Posterior cingulate gyrus (tissue), 11 donors: ENCODE results near the gene PSRC1.
A peak's percentile ranks its signal among the peaks of the same experiment; 100 is the strongest.

Experiments
- DNase-seq, 10 donors: peaks; one replicate each; pipeline versions ENCODE4 v3.0.0 to v3.0.0-alpha.2; 2020 to 2021; ENCODE audit warnings: mixed read lengths in 3 of 10
- intact Hi-C: fragments of 100-400 bp; cut with DNase I; formaldehyde crosslinking; loops from one replicate; pipeline ENCODE4 v1.15.1; 2023

The PSRC1 gene

DNA sequence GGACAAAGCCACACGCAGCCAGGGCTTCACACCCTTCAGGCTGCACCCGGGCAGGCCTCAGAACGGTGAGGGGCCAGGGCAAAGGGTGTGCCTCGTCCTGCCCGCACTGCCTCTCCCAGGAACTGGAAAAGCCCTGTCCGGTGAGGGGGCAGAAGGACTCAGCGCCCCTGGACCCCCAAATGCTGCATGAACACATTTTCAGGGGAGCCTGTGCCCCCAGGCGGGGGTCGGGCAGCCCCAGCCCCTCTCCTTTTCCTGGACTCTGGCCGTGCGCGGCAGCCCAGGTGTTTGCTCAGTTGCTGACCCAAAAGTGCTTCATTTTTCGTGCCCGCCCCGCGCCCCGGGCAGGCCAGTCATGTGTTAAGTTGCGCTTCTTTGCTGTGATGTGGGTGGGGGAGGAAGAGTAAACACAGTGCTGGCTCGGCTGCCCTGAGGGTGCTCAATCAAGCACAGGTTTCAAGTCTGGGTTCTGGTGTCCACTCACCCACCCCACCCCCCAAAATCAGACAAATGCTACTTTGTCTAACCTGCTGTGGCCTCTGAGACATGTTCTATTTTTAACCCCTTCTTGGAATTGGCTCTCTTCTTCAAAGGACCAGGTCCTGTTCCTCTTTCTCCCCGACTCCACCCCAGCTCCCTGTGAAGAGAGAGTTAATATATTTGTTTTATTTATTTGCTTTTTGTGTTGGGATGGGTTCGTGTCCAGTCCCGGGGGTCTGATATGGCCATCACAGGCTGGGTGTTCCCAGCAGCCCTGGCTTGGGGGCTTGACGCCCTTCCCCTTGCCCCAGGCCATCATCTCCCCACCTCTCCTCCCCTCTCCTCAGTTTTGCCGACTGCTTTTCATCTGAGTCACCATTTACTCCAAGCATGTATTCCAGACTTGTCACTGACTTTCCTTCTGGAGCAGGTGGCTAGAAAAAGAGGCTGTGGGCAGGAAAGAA lies 8.1 kb downstream of the PSRC1 start:
- DNase-seq = peak in 5 of 10 donors; percentile 16 to 82 (median 74)

GRCh38 chr1:109273570-109274288 lies 9.2 kb downstream of the PSRC1 start:
- peak in 4 of 10 donors; percentile 23 to 77 (median 46) for DNase-seq
- intact Hi-C loops = no loop called here

More for the DNA sequence above, 8.1 kb downstream of the PSRC1 start:
- intact Hi-C loops = no loop called here

- intact Hi-C loops = no loop called here
- DNase-seq = peak in 4 of 10 donors; percentile 8 to 85 (median 42)
Observed at GRCh38 chr1:109272831-109273547, 10.0 kb downstream of the PSRC1 start.

DNA sequence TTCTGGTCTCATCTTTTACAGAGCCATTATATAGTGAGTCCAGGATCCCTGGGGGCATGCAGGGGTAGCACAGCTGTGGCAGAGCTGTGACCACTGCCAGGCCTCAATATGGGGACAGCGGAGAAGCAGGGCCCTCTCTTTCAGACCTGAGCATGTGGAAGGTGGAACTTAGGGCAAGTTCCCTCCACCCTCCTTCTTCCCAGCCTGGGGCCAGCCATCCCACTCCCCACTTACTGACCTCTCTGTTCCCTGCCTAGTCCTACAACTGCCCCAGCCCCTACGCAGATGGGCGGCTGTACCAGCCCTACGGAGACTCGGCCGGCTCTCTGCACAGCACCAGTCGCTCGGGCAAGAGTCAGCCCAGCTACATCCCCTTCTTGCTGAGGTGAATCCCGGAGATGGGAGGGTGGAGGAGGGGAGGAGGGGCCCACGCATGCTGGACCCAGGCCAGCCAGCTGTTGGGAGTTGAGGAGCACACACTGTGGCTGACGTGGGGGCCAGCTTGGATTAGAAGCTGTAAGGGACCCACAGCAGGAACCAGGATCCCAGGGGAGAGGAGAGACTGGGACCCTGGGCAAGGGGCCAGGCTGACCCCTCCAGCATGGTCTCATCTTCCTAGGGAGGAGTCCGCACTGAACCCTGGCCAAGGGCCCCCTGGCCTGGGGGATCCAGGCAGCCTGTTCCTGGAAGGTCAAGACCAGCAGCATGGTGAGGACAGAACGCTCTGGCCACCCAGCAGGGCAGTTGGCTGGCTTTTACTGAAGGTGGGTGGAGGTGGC lies 10.7 kb downstream of the PSRC1 start:
- intact Hi-C loops = no loop called here
- peak in 5 of 10 donors; percentile 12 to 77 (median 64) for DNase-seq

DNA sequence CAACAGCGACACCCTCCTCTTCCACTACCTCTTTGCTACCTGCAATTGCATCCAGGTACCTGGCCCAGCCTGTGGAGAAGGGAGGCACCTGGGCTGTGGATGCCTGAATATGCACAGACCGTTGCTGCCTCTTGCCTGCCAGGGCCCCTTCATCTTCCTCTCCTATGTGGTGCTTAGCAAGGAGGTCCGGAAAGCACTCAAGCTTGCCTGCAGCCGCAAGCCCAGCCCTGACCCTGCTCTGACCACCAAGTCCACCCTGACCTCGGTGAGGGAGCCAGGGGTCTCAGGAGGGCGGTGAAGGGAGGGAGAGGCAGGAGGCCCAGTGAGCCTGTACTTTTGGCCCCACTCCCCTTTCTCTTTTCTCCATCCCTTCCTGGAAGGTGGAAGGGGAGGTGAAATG lies 11.5 kb downstream of the PSRC1 start:
- intact Hi-C loops = no loop called here
- DNase-seq = peak in 3 of 10 donors; percentile 25 to 63 (median 56)

DNA sequence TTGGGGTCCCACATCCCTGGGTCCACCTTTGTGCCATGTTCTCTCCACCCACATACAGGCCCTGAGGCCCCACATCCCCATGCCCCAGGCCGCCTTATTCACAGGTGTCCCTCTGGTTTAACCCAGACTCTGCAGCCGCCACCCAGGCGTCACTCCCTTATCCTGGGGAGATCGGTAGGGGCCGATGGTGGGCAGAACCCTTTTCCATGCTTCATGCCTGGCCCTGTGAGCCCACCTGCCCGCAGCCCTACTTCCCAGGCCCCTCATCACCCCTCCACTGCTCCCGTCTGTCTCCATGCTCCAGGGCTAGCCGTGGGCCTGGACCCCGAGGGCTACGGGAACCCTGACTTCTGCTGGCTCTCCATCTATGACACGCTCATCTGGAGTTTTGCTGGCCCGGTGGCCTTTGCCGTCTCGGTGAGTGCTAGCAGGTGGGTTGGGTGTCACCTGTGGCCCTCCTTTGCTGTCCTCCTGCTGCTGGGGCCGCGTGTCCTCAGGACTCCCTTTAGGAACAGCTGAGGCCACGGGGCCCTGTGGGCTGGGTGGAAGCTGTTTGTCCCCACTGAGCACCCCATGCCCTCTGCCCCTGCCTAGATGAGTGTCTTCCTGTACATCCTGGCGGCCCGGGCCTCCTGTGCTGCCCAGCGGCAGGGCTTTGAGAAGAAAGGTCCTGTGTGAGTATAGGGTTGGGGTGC lies 12.2 kb downstream of the PSRC1 start:
- intact Hi-C loops = no loop called here
- peak in 2 of 10 donors; percentile 76 to 82 for DNase-seq

DNA sequence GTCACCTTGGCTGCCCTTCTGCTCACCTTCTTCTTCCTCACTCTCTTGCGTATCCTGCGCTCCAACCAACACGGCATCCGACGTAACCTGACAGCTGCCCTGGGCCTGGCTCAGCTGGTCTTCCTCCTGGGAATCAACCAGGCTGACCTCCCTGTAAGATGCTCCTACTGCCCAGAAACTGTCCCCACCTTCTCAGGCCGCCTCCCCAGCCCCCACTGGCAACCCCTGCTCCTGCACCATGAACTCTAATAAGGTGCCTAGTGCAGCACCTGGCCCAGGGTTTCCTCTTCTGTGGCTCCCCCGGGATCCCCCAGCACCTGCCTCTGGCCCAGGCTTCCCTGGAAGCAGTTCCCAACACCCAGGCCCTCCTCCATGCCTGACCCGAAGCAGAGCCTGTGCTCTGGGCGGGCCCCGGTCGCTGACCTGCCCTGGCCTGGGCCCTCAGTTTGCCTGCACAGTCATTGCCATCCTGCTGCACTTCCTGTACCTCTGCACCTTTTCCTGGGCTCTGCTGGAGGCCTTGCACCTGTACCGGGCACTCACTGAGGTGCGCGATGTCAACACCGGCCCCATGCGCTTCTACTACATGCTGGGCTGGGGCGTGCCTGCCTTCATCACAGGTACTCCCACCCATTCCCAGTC lies 12.8 kb downstream of the PSRC1 start:
- peak in 2 of 10 donors; percentile 67 to 82 for DNase-seq
- intact Hi-C loops = loop anchor here (10.0 kb wide), 2 partner anchors 155 to 265 kb away; partner anchors contain the start of genes ELAPOR1 and GPR61

DNA sequence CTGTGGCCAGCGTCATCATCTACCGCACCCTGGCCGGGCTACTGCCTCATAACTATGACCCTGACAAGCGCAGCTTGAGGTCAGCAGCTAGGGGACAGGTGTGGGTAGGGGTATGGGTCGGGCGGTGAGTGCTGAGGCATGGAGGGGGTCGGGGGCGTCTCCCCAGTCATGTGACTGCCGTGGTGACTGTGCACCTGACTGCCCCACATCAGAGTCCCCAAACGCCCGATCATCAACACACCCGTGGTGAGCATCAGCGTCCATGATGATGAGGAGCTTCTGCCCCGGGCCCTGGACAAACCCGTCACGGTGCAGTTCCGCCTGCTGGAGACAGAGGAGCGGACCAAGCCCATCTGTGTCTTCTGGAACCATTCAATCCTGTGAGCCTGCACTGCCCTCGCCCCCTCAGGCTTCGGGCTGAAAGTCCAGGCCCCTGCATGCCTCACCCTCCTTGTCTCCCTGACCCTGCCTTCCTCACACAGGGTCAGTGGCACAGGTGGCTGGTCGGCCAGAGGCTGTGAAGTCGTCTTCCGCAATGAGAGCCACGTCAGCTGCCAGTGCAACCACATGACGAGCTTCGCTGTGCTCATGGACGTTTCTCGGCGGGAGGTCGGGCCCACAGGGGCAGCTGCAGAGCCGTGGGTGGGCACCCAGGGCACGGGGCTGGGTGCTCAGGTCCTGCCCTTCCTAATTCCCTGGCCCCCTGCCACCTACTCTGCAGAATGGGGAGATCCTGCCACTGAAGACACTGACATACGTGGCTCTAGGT lies 13.5 kb downstream of the PSRC1 start:
- intact Hi-C loops = loop anchor here (10.0 kb wide), 2 partner anchors 155 to 265 kb away; partner anchors contain the start of genes ELAPOR1 and GPR61
- peak in 5 of 10 donors; percentile 11 to 83 (median 65) for DNase-seq

- DNase-seq = peak in 4 of 10 donors; percentile 28 to 90 (median 68)
- intact Hi-C loops = loop anchor here (10.0 kb wide), 2 partner anchors 154 to 266 kb away; partner anchors contain the start of genes ELAPOR1 and GPR61
Observed at GRCh38 chr1:109268431-109269211, 14.3 kb downstream of the PSRC1 start.

- intact Hi-C loops = loop anchor here (10.0 kb wide), 2 partner anchors 153 to 267 kb away; partner anchors contain the start of genes ELAPOR1 and GPR61
- DNase-seq = peak in 4 of 10 donors; percentile 12 to 77 (median 50)
Observed at GRCh38 chr1:109267743-109268300, 15.1 kb downstream of the PSRC1 start.

DNA sequence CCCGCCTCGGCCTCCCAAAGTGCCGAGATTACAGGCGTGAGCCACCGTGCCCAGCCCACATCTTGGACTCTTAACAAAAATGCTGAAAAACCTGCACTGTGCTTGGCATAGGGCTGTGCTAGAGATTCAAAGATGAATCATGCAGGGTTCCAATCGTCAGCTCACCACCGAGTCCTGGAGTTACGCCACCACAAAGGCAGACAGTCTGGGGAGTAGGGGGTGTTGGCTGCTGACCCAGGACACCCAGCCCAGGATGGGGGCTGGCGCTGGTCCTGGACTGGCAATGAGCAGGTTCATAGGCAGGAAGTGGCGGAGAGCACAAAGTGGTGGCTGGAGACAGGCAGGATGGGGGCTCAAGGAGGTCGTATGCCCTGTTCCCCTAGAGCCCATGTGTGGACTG lies 16.0 kb downstream of the PSRC1 start:
- intact Hi-C loops = loop anchor here (10.0 kb wide), 2 partner anchors 152 to 268 kb away; partner anchors contain the start of genes ELAPOR1 and GPR61
- DNase-seq = peak in 5 of 10 donors; percentile 14 to 87 (median 78)

GRCh38 chr1:109265741-109266330 lies 17.1 kb downstream of the PSRC1 start:
- peak in 4 of 10 donors; percentile 10 to 73 (median 59) for DNase-seq
- intact Hi-C loops = loop anchor here (10.0 kb wide), 2 partner anchors 151 to 269 kb away; partner anchors contain the start of genes ELAPOR1 and GPR61

- DNase-seq = peak in 2 of 10 donors; percentile 6 to 70
- intact Hi-C loops = loop anchor here (10.0 kb wide), 2 partner anchors 150 to 270 kb away; partner anchors contain the start of genes ELAPOR1 and GPR61
Observed at GRCh38 chr1:109265016-109265415, 17.9 kb downstream of the PSRC1 start.

- intact Hi-C loops = loop anchor here (5.0 to 10.0 kb wide), 3 partner anchors 133 to 270 kb away; partner anchors contain the start of genes ELAPOR1, GPR61 and SORT1
- peak in 1 of 10 donors; percentile 24 for DNase-seq
Observed at GRCh38 chr1:109264379-109264755, 18.6 kb downstream of the PSRC1 start.
